Esophagus muscularis mucosa (tissue), 4 donors: ENCODE results near the gene PRRC2B.

Experiments
- CTCF ChIP-seq, 3 experiments: fragments of 200-600 bp in 2 of 3; fragments of 450-650 bp in 1 of 3; sonication (generic) in 2 of 3; IDR thresholded peaks; one replicate each; pipeline ENCODE4 v1.5.1; 2017 to 2019; ENCODE audit warnings: antibody characterized with exemption in 3 of 3, mild to moderate bottlenecking in 2 of 3, moderate library complexity in 1 of 3
- EP300 ChIP-seq: sonication (generic); formaldehyde crosslinking; IDR thresholded peaks from one replicate; pipeline ENCODE4 v1.6.1; 2017; ENCODE audit warnings: antibody characterized with exemption
- POLR2AphosphoS5 ChIP-seq, 2 donors: sonication (generic); formaldehyde crosslinking; IDR thresholded peaks; one replicate each; pipeline ENCODE4 v1.6.1; 2017; ENCODE audit warnings: antibody characterized with exemption in 2 of 2

GRCh38 chr9:131409458-131409992 is 15.6 kb downstream of the PRRC2B start:
- TF ChIP-seq POLR2AphosphoS5 (IDR thresholded peaks at IDR 0.05) (no peak), EP300 (no peak), CTCF (IDR thresholded peaks at IDR 0.05) (no peak)
